OCI-LY7 (cell line): ENCODE results near the gene VTI1A.

Source experiments
- EZH2phosphoT487 ChIP-seq: fragments of 200-600 bp; sonication (generic); IDR thresholded peaks from 2 replicates; pipeline ENCODE4 v1.6.1; 2018; ENCODE audit warnings: low read depth, borderline replicate concordance, mild to moderate bottlenecking, mixed run types, antibody characterized with exemption, low read length, moderate library complexity, mixed read lengths
- TF ChIP-seq, protein P1 (sequence below): fragments of 200-600 bp; sonication (generic); conservative IDR thresholded peaks from 2 replicates; pipeline ENCODE4 v1.5.1; 2014; ENCODE audit warnings: mild to moderate bottlenecking, antibody characterized with exemption, low read length, moderate library complexity, mixed read lengths

DNA sequence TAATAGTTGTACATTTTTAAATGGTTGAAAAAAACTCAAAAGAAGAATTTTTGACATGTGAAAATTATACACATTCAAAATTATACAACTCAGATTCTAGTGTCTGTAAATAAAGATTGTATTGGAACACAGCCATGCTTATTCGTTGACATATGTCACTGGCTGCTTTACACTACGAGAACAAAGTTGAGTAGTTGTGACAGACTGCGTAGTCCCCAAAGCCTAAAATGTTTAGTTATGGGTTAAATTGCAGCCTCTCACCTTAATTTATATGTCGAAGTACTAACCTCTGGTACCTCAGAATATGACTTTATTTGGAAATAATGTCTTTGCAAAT, 358.2 kb downstream of the VTI1A start:
- no peak for TF ChIP-seq EZH2phosphoT487
- TF ChIP-seq, protein P1, sequence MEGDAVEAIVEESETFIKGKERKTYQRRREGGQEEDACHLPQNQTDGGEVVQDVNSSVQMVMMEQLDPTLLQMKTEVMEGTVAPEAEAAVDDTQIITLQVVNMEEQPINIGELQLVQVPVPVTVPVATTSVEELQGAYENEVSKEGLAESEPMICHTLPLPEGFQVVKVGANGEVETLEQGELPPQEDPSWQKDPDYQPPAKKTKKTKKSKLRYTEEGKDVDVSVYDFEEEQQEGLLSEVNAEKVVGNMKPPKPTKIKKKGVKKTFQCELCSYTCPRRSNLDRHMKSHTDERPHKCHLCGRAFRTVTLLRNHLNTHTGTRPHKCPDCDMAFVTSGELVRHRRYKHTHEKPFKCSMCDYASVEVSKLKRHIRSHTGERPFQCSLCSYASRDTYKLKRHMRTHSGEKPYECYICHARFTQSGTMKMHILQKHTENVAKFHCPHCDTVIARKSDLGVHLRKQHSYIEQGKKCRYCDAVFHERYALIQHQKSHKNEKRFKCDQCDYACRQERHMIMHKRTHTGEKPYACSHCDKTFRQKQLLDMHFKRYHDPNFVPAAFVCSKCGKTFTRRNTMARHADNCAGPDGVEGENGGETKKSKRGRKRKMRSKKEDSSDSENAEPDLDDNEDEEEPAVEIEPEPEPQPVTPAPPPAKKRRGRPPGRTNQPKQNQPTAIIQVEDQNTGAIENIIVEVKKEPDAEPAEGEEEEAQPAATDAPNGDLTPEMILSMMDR, result no peak
